Activated CD4-positive, alpha-beta memory T cell treated with anti-CD3 and anti-CD28 coated beads, Interleukin-2, amount 10 ng/mL, durations not matched to agents 7 days and 5 days (primary cell): ENCODE results near the gene LRRTM4. TPM values are rescaled to one million over a fixed set of nuclear protein-coding genes. Genes with fewer than 3 reads are reported as not detected.

ENCODE experiments used
- CTCF ChIA-PET: fragments of 350-600 bp; sonication (Branson Sonifier 250); formaldehyde crosslinking; loops from one replicate; lab custom pipeline; 2021; ENCODE audit warnings: antibody characterized with exemption, inconsistent platforms; lab: Charles Lee
- POLR2A ChIA-PET: fragments of 350-600 bp; sonication (Branson Sonifier 250); formaldehyde crosslinking; loops from one replicate; lab custom pipeline; 2021; ENCODE audit warnings: antibody characterized with exemption; lab: Charles Lee
- DNase-seq: peaks from one replicate; pipeline ENCODE4 v3.0.0-alpha.2; 2020
- H3K27ac Mint-ChIP-seq: one replicate; pipeline ENCODE4 v1.8.0; 2021; ENCODE audit warnings: mild to moderate bottlenecking, mixed read lengths
- H3K27me3 Mint-ChIP-seq: one replicate; pipeline ENCODE4 v1.8.0; 2021; ENCODE audit warnings: mixed read lengths
- H3K36me3 Mint-ChIP-seq: one replicate; pipeline ENCODE4 v1.8.0; 2021; ENCODE audit warnings: low read depth, mixed read lengths
- H3K4me1 Mint-ChIP-seq: one replicate; pipeline ENCODE4 v1.8.0; 2021; ENCODE audit warnings: mixed read lengths
- H3K4me3 Mint-ChIP-seq: one replicate; pipeline ENCODE4 v1.8.0; 2021; ENCODE audit warnings: mild to moderate bottlenecking, mixed read lengths
- H3K9me3 Mint-ChIP-seq: one replicate; pipeline ENCODE4 v1.8.0; 2021; ENCODE audit warnings: mixed read lengths
- total RNA-seq, 2 experiments: library from RNA; stranded (reverse); gene quantifications; one replicate each; pipeline ENCODE4 v1.2.3, GENCODE V29; 2021

Gene LRRTM4
- total RNA-seq, 2 experiments from 2014 or later = not detected

DNA sequence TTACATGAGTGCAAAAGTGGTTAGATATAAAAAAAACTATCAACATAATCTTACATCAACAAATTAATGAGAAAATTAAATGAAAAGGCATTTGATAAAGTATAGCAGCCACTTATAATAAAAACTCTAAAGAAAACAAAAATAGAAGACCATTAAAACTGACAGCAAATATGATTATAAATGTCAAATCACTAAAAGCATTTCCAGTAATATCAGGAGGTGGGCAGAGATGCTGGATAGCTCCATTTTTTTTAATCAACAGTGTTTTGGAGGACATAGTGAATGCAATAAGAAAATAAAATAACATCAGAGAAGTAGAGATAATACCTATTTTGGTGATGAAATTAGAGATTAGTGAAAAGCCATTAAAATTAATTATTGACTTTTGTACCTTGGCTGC lies 173.4 kb downstream of the LRRTM4 start:
- Mint-ChIP-seq H3K9me3 (no peaks in the 10 kb centered on the region), H3K36me3 (no peaks in the 10 kb centered on the region)
- POLR2A ChIA-PET = no interaction called here

DNA sequence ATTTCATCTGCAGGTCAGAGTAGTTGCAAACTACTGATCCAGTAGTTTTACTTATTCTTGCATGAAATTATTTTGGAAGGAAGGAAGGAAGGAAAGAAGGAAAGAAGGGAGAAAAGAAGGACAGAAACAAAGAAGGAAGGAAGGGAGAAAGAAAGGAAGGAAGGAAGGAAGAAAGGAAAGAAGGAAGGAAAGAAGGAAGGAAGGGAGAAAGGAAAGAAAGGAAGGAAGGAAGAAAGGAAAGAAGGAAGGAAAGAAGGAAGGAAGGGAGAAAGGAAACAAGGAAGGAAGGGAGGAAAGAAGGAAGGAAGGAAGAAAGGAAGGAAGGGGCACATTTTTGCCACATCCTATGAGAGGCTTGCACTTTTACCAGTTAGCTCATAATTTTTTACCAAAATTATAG lies 186.2 kb downstream of the LRRTM4 start:
- ChIA-PET POLR2A (no interaction called here), CTCF (no interaction called here)
- no peak overlapping the region for H3K27ac Mint-ChIP-seq
- H3K4me1 Mint-ChIP-seq = no peaks in the 10 kb centered on the region
- DNase-seq = no peak
- peaks cover 28% of the 10 kb centered on the region for H3K9me3 Mint-ChIP-seq
- no peaks in the 10 kb centered on the region for H3K36me3 Mint-ChIP-seq
- no peaks in the 10 kb centered on the region for H3K27me3 Mint-ChIP-seq
- H3K4me3 Mint-ChIP-seq = no peak overlapping the region

More for the DNA sequence above, 173.4 kb downstream of the LRRTM4 start:
- Mint-ChIP-seq H3K4me3 (no peak overlapping the region), H3K27me3 (no peaks in the 10 kb centered on the region), H3K4me1 (no peaks in the 10 kb centered on the region), H3K27ac (no peak overlapping the region)
- DNase-seq = no peak
- CTCF ChIA-PET = no interaction called here

DNA sequence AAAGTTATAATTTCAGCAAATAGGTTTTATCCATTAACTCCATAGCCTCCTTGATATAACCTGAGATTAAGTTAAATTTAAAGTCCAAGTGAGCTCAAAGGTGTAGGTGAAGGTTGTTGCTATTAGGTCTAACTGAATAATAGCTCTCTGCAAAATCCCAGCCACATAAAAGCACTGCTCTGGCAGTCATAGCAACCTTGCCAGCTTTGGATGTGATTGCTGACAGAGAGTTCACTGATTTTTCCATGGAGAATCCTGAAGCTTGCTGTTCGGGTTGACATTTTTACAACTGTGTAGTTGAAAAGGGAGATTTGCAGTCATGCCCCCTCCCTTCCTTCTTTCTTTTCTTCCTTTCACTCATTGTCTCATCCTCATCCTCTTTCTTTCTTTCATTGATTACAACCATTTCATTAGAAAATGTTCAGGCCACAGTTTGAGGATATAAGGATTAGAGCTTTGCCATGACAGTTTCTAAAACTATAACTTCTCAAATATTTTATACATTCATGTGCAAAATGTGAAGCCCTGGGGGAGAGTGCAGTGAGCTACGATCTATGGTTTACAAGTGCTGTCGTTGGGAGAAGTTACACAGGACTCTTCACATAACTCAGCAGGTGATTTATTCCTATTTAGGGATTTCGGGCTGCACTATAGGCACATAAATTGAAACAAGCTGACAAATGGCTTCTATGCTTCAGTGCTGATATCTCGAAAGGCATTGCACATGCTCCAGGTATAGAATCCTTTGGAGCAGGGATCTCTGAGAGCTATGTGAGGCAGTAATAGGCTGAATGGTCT lies 193.8 kb downstream of the LRRTM4 start:
- Mint-ChIP-seq H3K4me3 (no peak overlapping the region), H3K36me3 (no peaks in the 10 kb centered on the region), H3K27ac (no peak overlapping the region), H3K9me3 (peaks cover 28% of the 10 kb centered on the region), H3K4me1 (no peaks in the 10 kb centered on the region), H3K27me3 (no peaks in the 10 kb centered on the region)
- no peak for DNase-seq
- CTCF ChIA-PET = no interaction called here
- POLR2A ChIA-PET = no interaction called here

DNA sequence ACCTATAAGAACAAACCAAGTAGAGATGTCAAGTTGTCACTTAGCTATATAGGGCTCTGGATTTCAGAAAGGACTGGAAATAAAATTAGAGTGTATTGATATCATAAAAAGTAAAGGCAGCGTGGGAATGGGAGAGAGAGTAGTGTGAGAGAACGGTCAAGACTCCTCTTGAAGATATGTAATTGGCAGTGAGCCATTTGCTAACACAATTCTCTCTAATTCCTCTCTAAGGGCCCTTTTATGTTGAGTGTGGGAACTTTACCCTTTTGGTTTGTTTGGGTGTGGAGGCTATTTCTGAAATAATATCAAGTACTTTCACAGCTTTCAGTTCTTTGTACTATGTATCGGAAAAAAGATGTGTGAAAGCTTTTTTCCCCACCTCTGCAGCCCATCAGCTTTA lies 196.8 kb downstream of the LRRTM4 start:
- no peak for DNase-seq
- Mint-ChIP-seq H3K4me3 (no peak overlapping the region), H3K4me1 (no peaks in the 10 kb centered on the region), H3K36me3 (no peaks in the 10 kb centered on the region), H3K27ac (no peak overlapping the region), H3K27me3 (no peaks in the 10 kb centered on the region), H3K9me3 (peaks cover 21% of the 10 kb centered on the region)
- ChIA-PET POLR2A (no interaction called here), CTCF (no interaction called here)

DNA sequence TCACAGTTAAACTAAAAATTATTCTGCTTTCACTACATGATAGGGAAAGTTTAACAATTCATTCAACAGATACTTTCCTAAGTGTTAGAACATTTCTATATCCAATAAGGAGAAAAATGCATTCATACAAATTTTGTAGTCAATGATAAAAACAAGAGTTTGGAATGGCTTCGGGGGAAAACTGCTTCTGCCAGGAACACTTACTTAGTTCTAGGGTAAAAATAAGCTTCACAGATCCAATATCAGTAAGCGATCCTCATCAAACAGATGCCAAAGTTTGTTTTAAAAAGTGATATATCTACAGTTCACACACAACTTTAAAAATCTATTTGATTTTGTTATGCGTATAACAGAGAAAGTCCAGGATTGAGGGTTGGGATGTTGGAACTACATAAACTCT lies 199.7 kb downstream of the LRRTM4 start:
- DNase-seq = no peak
- H3K4me3 Mint-ChIP-seq = no peak overlapping the region
- no peaks in the 10 kb centered on the region for H3K27me3 Mint-ChIP-seq
- H3K27ac Mint-ChIP-seq = no peak overlapping the region
- CTCF ChIA-PET = no interaction called here
- POLR2A ChIA-PET = no interaction called here
- no peaks in the 10 kb centered on the region for H3K36me3 Mint-ChIP-seq
- H3K9me3 Mint-ChIP-seq = peaks cover 15% of the 10 kb centered on the region
- no peaks in the 10 kb centered on the region for H3K4me1 Mint-ChIP-seq

DNA sequence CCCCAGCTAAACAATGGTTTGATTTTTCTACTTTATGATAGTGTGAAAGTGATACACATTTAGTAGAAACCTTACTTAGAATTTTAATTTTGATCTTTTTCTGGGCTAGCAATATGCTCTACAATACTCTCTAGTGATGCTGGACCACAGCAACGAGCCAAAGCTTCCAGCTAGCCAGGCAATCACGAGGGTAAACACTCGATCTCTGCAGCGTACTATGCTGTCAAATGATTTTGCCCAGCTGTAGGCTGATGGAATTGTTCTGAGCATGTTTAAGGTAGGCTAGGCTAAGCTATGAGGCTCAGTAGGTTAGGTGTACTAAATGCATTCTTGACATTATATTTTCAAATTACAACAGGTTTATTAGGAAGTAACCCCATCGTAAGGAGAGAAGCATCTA lies 207.5 kb downstream of the LRRTM4 start:
- no peak for DNase-seq

DNA sequence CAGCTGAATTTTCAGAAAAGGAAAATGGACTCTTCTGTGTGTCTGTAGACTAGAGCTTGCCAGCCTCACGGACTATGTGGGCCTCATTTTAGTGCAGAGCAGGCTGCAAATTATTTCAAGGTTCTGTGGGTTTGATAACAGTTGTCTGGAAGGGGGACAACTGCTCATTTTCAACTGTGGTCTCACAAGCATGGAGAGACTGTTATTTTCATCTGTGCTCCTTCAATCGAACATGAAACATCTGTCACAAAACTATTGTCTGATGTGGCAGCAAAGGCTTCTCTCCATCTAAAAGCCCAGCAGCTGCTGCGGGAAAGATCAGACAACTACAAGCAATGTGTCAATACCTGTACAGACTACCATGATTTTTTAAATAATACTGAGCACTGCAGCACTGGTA lies 211.8 kb downstream of the LRRTM4 start:
- ChIA-PET POLR2A (no interaction called here), CTCF (no interaction called here)
- H3K4me1 Mint-ChIP-seq = no peaks in the 10 kb centered on the region
- H3K27ac Mint-ChIP-seq = no peak overlapping the region
- H3K36me3 Mint-ChIP-seq = no peaks in the 10 kb centered on the region
- DNase-seq = no peak
- H3K9me3 Mint-ChIP-seq = peaks cover 13% of the 10 kb centered on the region
- no peak overlapping the region for H3K4me3 Mint-ChIP-seq
- no peaks in the 10 kb centered on the region for H3K27me3 Mint-ChIP-seq

More for the DNA sequence above, 207.5 kb downstream of the LRRTM4 start:
- Mint-ChIP-seq H3K4me1 (no peaks in the 10 kb centered on the region), H3K9me3 (peaks cover 14% of the 10 kb centered on the region), H3K36me3 (no peaks in the 10 kb centered on the region), H3K4me3 (no peak overlapping the region), H3K27me3 (no peaks in the 10 kb centered on the region), H3K27ac (no peak overlapping the region)
- CTCF ChIA-PET = no interaction called here
- POLR2A ChIA-PET = no interaction called here

DNA sequence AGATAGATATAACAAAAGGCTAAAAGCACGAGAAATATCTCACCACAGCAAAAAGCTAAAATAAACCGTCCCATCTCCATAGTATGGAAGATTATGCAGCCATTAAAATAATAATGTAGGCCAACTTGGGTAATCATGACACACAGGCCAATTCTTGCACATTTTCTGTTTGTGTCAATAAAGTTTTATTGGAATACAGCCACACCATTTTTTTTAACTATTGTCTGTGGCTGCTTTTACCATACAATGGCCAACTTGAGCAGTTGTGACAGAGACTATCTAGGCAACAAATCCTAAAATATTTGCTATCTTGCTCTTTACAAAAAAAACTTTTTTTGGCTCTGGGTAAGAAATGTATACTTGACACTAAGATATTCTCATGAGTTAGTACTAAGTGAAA lies 212.5 kb downstream of the LRRTM4 start:
- Mint-ChIP-seq H3K9me3 (peaks cover 13% of the 10 kb centered on the region), H3K27me3 (no peaks in the 10 kb centered on the region), H3K36me3 (no peaks in the 10 kb centered on the region), H3K27ac (no peak overlapping the region), H3K4me3 (no peak overlapping the region), H3K4me1 (no peaks in the 10 kb centered on the region)
- DNase-seq = no peak
- ChIA-PET CTCF (no interaction called here), POLR2A (no interaction called here)

DNA sequence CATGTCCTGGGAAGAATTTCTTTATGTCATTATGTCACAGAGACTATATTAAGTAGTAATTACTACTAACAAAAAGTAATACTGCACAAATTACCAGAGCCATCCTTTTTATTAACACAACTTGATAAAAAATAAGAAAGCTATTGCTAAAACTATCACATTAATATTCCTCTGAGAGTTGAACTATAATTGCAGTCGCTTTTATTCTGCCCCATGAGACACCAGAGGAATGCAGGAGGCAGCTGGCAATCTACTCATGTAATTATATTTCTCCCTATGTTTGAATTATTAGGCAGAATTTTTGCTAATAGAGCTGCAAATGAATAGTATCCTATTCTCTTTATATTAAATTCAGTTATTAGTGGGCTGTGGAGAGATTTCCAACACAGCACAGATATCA lies 220.7 kb downstream of the LRRTM4 start:
- H3K27ac Mint-ChIP-seq = no peak overlapping the region
- CTCF ChIA-PET = no interaction called here
- H3K27me3 Mint-ChIP-seq = no peaks in the 10 kb centered on the region
- POLR2A ChIA-PET = no interaction called here
- no peaks in the 10 kb centered on the region for H3K4me1 Mint-ChIP-seq
- peaks cover 3% of the 10 kb centered on the region for H3K9me3 Mint-ChIP-seq
- no peak overlapping the region for H3K4me3 Mint-ChIP-seq
- no peaks in the 10 kb centered on the region for H3K36me3 Mint-ChIP-seq
- no peak for DNase-seq

DNA sequence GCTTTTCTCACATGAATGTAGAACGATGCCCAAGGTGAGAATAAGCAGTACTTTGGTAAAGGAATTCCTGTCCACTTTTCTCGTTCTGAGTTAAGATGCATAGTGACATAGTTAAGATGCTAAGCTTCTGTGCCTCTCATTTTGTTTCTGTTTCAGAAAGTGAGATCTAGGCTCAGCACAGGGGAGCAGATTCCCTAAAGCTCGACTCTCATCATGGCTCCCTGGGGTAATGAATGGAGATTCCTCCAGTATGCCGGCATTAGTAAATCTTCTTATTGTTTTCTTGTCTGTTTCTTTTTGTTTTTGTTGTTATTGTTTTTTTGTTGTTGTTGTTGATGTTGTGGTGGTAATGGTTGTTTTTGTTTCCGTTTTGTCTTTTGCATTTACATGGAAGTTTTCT lies 225.4 kb downstream of the LRRTM4 start:
- H3K27me3 Mint-ChIP-seq = no peaks in the 10 kb centered on the region
- ChIA-PET POLR2A (no interaction called here), CTCF (no interaction called here)
- H3K4me1 Mint-ChIP-seq = no peaks in the 10 kb centered on the region
- no peak overlapping the region for H3K4me3 Mint-ChIP-seq
- H3K27ac Mint-ChIP-seq = no peak overlapping the region
- H3K9me3 Mint-ChIP-seq = no peaks in the 10 kb centered on the region
- DNase-seq = no peak
- H3K36me3 Mint-ChIP-seq = no peaks in the 10 kb centered on the region

DNA sequence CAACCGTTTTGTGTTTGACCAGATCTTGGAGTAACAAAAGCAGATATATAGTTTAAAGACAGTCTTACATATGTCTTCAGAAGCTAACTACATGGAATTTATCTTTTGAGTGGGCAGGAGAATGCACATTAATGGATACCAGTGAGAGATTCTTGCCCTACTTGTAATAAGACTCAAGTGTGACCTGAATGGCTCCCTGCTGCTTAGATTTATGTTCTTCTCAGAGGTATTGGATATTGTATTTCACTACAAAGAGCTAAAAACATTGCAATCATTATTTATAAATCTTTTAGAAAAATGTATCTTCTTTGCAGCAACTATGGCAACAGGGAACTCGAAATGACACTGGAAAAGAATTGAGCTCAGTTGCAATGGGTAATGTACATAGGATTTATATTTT lies 227.7 kb downstream of the LRRTM4 start:
- no peak overlapping the region for H3K27ac Mint-ChIP-seq
- ChIA-PET POLR2A (no interaction called here), CTCF (no interaction called here)
- no peaks in the 10 kb centered on the region for H3K4me1 Mint-ChIP-seq
- no peaks in the 10 kb centered on the region for H3K9me3 Mint-ChIP-seq
- DNase-seq = no peak
- no peaks in the 10 kb centered on the region for H3K36me3 Mint-ChIP-seq
- no peak overlapping the region for H3K4me3 Mint-ChIP-seq
- H3K27me3 Mint-ChIP-seq = no peaks in the 10 kb centered on the region

DNA sequence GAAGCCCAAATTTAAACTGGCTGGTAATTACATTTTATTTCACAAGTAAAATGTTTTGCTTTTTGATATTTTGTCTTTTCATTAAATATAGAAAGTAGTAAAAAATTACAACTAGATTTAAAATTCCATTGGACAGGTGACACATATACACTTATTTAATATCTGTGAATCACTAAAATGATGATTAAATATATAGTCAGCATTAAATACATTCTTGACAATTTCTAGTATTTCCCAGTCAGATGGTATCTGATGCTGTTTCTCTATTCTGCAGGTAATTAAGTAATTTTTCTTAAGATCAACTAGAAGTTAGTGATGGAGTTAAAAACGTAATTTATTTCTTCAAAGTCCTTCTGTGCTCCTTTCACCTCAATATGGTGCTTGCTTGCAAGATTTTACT lies 237.8 kb downstream of the LRRTM4 start:
- no peak overlapping the region for H3K4me3 Mint-ChIP-seq
- peaks cover 8% of the 10 kb centered on the region for H3K9me3 Mint-ChIP-seq
- DNase-seq = no peak
- ChIA-PET CTCF (no interaction called here), POLR2A (no interaction called here)
- no peaks in the 10 kb centered on the region for H3K36me3 Mint-ChIP-seq
- no peaks in the 10 kb centered on the region for H3K4me1 Mint-ChIP-seq
- no peak overlapping the region for H3K27ac Mint-ChIP-seq
- no peaks in the 10 kb centered on the region for H3K27me3 Mint-ChIP-seq

DNA sequence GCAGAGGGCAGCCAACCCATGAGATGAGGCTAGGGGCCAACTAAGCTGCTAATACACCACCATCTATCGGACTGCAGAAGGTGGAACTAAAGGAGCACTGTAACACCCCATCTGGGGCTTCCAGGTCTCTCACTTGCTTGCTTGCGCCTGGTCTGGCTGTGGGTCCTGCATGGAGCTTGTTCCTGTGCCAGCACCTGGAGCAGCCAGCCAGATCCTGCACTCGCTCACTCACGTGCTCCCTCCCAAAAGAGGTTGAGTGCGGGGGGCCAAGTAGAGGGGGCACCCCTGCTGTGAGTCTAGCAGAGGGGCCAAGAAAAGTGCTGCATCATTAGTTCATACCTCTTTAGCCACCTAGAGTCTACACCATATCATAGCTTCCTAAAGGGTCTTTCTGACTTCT lies 250.9 kb downstream of the LRRTM4 start:
- ChIA-PET POLR2A (no interaction called here), CTCF (no interaction called here)
- no peak overlapping the region for H3K4me3 Mint-ChIP-seq
- peaks cover 15% of the 10 kb centered on the region for H3K9me3 Mint-ChIP-seq
- DNase-seq = no peak
- no peak overlapping the region for H3K27ac Mint-ChIP-seq
- H3K27me3 Mint-ChIP-seq = no peaks in the 10 kb centered on the region
- H3K4me1 Mint-ChIP-seq = no peaks in the 10 kb centered on the region
- no peaks in the 10 kb centered on the region for H3K36me3 Mint-ChIP-seq

DNA sequence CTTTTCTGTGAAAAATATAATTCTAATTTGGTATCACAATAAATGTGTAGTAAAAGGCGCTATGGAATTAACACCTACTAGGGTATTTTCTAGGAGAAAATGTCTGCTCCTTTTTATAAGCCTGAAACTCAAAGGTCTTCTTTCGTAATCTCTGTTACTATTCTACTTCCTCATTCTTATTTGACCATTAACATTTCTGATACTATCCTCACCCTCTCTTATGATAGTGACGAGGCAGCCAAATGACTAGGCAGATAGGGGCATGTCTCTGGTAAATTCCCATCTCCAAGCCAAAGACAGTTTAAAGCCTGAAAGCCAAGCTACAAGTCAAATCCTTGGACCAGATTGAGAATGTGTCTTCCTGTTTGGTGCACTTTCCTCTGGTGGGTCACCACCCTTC lies 251.7 kb downstream of the LRRTM4 start:
- no peaks in the 10 kb centered on the region for H3K27me3 Mint-ChIP-seq
- no peaks in the 10 kb centered on the region for H3K4me1 Mint-ChIP-seq
- H3K4me3 Mint-ChIP-seq = no peak overlapping the region
- H3K27ac Mint-ChIP-seq = no peak overlapping the region
- peaks cover 15% of the 10 kb centered on the region for H3K9me3 Mint-ChIP-seq
- ChIA-PET CTCF (no interaction called here), POLR2A (no interaction called here)
- no peaks in the 10 kb centered on the region for H3K36me3 Mint-ChIP-seq
- DNase-seq = no peak
